SH-SY5Y (cell line): ENCODE results near the gene MRPL30.

Experiments
- GATA2 ChIP-seq: IDR thresholded peaks from 2 replicates; pipeline ENCODE4 v1.6.1; 2011; ENCODE audit warnings: mild to moderate bottlenecking, low read depth, low read length
- GATA3 ChIP-seq: IDR thresholded peaks from 2 replicates; pipeline ENCODE4 v1.6.1; 2011; ENCODE audit warnings: low read depth, mild to moderate bottlenecking, low read length, moderate library complexity

Gene MRPL30

DNA sequence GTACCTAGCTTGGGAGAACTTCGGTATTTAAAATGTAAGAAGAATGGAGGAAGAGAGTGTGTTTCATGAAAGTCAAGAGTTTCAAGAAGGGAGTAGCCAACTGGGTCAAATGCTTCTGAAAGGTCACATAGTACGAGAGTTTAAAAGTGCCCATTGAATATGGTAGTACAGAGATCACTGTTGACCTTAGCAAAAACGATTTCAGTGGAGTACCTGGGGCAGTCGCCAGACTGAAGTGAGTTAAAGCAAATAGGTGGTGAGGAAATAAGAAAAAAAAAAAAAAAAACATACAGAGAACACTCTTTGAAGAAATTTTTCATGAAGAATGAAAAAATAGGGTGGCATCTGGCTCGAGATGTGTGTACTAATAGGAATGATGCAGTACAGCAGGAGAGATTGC is 14.8 kb upstream of the MRPL30 start:
- no peak for TF ChIP-seq GATA2
- no peak for TF ChIP-seq GATA3

DNA sequence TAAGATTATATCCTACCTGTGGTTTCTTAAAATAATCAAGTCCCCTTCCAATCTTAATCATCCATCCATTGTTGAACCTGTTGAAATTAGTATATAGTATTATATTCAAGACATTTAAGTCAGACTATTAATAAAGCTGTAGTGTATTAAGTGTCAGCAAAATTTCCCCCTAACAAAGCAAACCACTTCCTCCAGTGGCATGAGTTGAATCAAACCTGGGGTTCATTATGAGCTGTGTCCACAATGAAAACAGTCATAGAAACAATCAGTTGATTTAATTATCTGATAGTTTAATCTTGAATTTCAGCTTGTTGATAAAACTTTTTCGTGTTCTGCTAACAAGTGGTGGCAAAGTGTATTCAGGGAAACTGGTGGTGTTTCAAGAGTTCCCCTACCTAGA is 11.4 kb upstream of the MRPL30 start:
- TF ChIP-seq GATA2, result no peak
- TF ChIP-seq GATA3, result no peak

DNA sequence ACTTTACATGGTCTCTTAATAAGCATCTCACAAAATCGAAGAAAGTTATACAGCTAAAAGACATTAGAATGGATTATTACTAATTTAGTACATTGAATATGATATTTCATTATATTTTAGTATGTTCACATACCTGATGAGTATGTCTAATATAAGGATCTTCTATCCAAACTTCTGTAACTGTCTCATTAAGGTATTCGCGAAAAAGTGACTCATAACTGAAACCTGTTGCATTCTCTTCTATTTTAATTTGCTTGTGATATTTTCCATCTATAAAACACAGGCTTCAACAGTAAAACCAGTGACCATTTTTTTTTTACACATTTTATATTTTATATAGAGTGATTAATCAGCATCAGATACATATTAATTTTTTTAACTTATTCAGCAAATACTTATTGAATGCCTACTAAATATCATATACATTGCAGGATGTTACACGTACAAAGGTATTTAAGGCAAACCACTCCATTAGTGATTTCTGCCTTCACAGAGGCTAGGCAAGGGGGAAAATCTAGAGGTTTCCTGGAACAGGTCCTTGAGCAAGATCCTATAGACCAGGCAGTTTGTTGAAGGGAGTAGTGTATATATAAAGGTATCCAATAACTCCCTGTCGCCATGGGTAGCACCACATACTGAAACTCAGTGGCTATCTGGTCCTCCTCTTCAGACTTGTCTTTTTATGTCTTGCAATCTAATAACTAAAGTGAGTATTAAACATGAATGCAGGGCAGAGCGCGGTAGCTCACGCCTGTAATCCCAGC is 9.4 kb upstream of the MRPL30 start:
- TF ChIP-seq GATA2, result no peak

DNA sequence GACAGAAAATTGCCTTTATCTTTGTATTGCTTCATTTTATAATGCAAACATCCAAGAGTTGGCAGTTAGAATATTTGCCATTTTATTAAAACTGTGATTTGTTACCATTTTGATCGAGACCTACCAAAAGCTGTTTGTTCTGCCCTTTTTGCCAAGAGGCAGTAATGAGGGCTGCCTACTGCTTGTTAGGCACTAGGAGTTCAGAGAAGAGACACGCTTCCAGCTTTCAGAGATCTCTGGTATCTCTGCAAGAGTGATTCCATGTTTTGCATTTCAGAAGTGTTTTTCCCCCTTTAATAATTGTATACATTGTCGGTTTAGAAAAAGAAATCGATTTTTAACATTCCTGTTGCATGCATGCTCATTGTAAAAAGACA is 628 bp downstream of the MRPL30 start:
- TF ChIP-seq GATA2, result no peak
- TF ChIP-seq GATA3, result no peak

DNA sequence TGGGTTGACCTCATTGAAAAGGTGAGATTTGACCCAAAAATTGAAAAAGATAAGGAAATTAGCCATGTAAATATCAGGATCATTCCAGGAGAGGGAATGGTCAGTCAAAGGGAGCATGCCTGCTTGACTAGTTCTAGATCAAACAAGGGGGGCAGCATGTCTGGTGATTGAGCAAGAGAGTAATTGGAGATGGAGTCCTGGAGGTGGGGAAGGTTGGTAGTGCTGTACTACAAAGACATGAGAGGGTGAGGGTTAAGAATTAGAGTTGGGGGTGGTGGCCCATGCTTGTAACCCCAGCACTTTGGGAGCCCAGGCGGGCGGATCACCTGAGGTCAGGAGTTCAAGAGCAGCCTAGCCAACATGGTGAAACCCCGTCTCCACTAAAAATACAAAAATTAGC is 2.0 kb downstream of the MRPL30 start:
- no peak for TF ChIP-seq GATA2
- no peak for TF ChIP-seq GATA3

DNA sequence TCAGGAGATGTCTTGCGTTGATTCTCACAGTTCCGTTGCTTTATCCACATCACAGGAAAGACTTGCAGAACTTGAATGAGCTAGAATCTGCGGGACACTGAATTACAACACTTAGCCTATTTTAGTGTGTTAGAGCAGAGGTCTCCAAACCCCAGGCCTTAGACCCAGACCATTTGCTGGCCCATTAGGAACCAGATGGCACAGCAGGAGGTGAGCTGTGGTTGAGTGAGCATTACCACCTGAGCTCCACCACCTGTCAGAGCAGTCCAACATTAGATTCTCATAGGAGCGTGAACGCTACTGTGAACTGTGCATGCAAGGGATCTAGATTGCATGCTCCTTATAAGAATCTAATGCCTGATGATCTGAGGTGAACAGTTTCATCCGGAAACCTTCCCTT is 3.8 kb downstream of the MRPL30 start:
- no peak for TF ChIP-seq GATA2
- no peak for TF ChIP-seq GATA3

- no peak for TF ChIP-seq GATA2
- no peak for TF ChIP-seq GATA3
These were observed 6.0 kb downstream of the MRPL30 start for GRCh38 chr2:99187011-99187410.

- no peak for TF ChIP-seq GATA2
- no peak for TF ChIP-seq GATA3
These were observed 7.4 kb downstream of the MRPL30 start for GRCh38 chr2:99188357-99188756.

- TF ChIP-seq GATA2 (no peak), GATA3 (no peak)
These were observed 9.6 kb downstream of the MRPL30 start for GRCh38 chr2:99190548-99190947.

GRCh38 chr2:99198103-99198841 is 17.3 kb downstream of the MRPL30 start:
- no peak for TF ChIP-seq GATA3
- no peak for TF ChIP-seq GATA2

DNA sequence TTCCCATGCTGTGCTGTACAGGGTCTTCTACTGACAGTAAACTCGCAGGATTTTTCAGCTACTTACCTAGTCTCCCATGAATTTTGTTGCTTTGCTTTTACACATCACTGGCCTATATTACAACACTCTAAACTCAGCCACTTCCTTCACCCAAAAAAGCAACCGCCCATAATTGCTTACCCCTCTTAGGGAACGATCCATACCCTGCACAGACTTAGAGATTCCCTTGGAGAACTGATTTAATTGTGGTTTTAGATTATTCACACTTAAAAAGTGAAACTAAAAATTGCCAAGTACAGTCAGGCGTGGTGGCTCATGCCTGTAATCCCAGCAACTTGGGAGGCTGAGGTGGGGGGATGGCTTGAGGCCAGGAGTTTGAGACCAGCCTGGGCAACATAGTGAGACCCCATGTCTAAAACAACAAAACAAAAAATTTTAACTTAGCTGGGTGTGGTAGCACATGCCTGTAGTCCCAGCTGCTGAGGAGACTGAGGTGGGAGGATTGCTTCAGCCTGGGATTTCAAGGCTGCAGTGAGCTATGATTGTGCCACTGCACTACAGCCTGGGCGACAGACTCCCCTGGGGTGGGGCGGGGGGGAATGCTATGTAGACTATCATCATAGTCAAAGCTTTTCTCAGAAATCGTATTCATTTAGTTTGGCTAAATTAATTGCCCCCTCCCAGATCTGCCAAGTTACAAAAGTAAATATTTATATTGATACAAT is 19.3 kb downstream of the MRPL30 start:
- TF ChIP-seq GATA3, result no peak
- no peak for TF ChIP-seq GATA2

GRCh38 chr2:99201959-99202678 is 21.1 kb downstream of the MRPL30 start:
- TF ChIP-seq GATA3 (no peak), GATA2 (no peak)

- TF ChIP-seq GATA3 (no peak), GATA2 (no peak)
These were observed 24.5 kb downstream of the MRPL30 start for GRCh38 chr2:99205491-99205890.

- TF ChIP-seq GATA2, result no peak
- TF ChIP-seq GATA3, result no peak
These were observed 35.1 kb downstream of the MRPL30 start for GRCh38 chr2:99216096-99216495.

DNA sequence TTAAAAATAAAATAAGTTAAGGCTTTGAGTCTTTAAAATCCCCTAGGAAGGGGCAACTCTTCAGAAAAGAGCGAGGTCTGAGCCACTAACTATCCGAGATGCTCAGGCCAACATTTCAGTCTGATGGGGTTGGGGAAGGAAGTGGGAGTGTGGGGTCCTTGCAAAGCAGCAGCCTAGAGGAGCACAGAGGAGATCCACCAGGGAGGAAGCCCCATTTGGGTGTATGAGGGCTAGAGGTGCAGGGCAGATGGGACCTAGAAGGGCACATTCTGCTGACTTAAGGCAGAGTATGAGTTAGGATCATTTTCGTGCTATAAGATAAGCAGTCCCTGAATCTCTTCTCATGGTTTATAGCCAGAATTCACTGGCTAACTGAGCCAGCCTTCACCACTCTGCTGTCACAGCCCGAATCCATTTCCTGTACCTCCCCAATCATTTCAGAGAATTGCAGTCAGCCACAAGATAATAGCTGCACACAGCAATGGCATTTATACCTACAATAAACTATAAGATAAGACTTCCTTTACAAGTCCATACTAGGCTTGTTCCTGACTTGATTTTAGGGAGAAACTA is 37.0 kb downstream of the MRPL30 start:
- TF ChIP-seq GATA2 (no peak), GATA3 (no peak)
